Nephron progenitor cell (in vitro differentiated cells): ENCODE results near the gene RASD1.
"Not testable (repeated sequence)": the region's sequence is repeated elsewhere in the genome, so short reads cannot be mapped to it uniquely, and the experiment has no call there.

Experiments used
- DNase-seq: peaks from one replicate; pipeline ENCODE4 v3.0.0; 2021
- H3K27ac Mint-ChIP-seq: 2 replicates; pipeline ENCODE4 v1.8.0; 2021; ENCODE audit warnings: mild to moderate bottlenecking, moderate library complexity, mixed read lengths
- H3K27me3 Mint-ChIP-seq: 2 replicates; pipeline ENCODE4 v1.8.0; 2021; ENCODE audit warnings: mild to moderate bottlenecking, low read depth, mixed read lengths; ENCODE audit not compliant: poor library complexity
- H3K36me3 Mint-ChIP-seq: 2 replicates; pipeline ENCODE4 v1.8.0; 2021; ENCODE audit warnings: low read depth, mixed read lengths
- H3K4me1 Mint-ChIP-seq: 2 replicates; pipeline ENCODE4 v1.8.0; 2021; ENCODE audit warnings: mixed read lengths
- H3K4me3 Mint-ChIP-seq: 2 replicates; pipeline ENCODE4 v1.8.0; 2021; ENCODE audit warnings: mild to moderate bottlenecking, moderate library complexity, mixed read lengths
- H3K9me3 Mint-ChIP-seq: 2 replicates; pipeline ENCODE4 v1.8.0; 2021; ENCODE audit warnings: mild to moderate bottlenecking, moderate library complexity, mixed read lengths
- TF ChIP-seq, protein P1 (sequence below): fragments of 200-600 bp; sonication (generic); IDR thresholded peaks from 2 replicates; pipeline ENCODE4 v1.5.0; 2021; ENCODE audit warnings: antibody characterized with exemption

Gene RASD1

DNA sequence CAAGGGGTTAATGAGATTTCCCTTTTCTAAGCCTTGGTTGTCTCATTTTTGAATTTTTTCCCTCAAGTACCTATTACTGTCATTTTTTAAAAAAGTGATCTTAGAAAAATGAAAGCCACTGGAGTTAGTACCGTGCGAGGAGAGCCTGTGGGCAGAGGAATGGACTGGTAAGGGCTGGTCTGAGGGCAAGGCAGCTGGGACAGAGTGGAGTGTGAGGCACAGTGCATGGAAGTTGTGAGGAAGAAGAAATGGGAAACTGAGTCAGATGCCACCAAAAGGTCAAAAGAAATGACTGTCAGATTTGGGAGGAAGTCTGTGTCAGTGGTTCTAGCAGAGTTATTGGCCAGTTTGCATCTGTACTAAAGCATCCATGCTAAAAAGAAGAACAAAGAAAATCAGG, 8.2 kb downstream of the RASD1 start:
- H3K4me1 Mint-ChIP-seq, result peaks cover 21% of the 10 kb centered on the region
- no peak for DNase-seq
- H3K4me3 Mint-ChIP-seq, result no peak overlapping the region
- TF ChIP-seq, protein P1, sequence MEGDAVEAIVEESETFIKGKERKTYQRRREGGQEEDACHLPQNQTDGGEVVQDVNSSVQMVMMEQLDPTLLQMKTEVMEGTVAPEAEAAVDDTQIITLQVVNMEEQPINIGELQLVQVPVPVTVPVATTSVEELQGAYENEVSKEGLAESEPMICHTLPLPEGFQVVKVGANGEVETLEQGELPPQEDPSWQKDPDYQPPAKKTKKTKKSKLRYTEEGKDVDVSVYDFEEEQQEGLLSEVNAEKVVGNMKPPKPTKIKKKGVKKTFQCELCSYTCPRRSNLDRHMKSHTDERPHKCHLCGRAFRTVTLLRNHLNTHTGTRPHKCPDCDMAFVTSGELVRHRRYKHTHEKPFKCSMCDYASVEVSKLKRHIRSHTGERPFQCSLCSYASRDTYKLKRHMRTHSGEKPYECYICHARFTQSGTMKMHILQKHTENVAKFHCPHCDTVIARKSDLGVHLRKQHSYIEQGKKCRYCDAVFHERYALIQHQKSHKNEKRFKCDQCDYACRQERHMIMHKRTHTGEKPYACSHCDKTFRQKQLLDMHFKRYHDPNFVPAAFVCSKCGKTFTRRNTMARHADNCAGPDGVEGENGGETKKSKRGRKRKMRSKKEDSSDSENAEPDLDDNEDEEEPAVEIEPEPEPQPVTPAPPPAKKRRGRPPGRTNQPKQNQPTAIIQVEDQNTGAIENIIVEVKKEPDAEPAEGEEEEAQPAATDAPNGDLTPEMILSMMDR, result no peak
- H3K36me3 Mint-ChIP-seq, result peaks cover 71% of the 10 kb centered on the region
- H3K9me3 Mint-ChIP-seq, result peaks cover 8% of the 10 kb centered on the region
- peak overlapping the region; percentile 39 for H3K27ac Mint-ChIP-seq
- H3K27me3 Mint-ChIP-seq, result peaks cover 7% of the 10 kb centered on the region

DNA sequence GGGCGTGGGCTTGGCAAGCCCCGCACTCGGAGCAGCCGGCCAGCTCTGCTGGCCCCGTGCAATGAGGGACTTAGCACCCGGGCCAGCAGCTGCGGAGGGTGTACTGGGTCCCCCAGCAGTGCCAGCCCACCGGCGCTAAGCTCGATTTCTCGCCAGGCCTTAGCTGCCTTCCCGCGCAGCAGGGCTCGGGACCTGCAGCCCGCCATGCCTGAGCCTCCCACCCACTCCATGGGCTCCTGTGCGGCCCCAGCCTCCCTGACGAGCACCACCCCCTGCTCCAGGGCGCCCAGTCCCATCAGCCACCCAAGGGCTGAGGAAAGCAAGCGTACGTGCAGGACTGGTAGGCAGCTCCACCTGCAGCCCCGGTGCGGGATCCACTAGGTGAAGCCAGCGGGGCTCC, 9.8 kb downstream of the RASD1 start:
- not testable (repeated sequence) for H3K27me3 Mint-ChIP-seq, H3K9me3 Mint-ChIP-seq, H3K4me3 Mint-ChIP-seq, H3K27ac Mint-ChIP-seq, DNase-seq
- H3K36me3 Mint-ChIP-seq, result peaks cover 57% of the 10 kb centered on the region
- peaks cover 13% of the 10 kb centered on the region for H3K4me1 Mint-ChIP-seq

DNA sequence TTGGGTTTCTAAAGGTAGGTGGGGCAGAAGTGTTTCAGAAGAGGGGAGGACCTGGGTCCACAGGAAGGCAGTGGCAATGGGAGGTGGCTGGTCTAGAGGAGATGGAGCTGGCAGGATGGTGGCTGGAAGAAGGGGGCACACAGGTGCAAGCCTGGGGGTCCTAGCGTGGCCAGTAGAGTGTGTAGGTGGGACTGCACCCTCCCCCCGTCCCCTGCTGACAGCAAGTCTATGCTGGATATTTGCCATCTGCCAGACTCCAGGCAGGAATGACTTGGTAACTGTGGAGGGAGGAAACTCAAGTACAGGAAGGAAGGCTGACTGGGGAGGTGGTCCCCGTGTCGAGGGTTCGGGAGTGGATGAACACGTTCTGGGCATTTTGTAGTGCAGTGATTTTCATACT, 10.8 kb downstream of the RASD1 start:
- TF ChIP-seq, protein P1, result no peak
- Mint-ChIP-seq H3K27me3 (peaks cover 2% of the 10 kb centered on the region), H3K27ac (no peak overlapping the region), H3K36me3 (peaks cover 57% of the 10 kb centered on the region), H3K4me1 (peaks cover 20% of the 10 kb centered on the region), H3K4me3 (no peak overlapping the region), H3K9me3 (peaks cover 8% of the 10 kb centered on the region)
- DNase-seq, result no peak

DNA sequence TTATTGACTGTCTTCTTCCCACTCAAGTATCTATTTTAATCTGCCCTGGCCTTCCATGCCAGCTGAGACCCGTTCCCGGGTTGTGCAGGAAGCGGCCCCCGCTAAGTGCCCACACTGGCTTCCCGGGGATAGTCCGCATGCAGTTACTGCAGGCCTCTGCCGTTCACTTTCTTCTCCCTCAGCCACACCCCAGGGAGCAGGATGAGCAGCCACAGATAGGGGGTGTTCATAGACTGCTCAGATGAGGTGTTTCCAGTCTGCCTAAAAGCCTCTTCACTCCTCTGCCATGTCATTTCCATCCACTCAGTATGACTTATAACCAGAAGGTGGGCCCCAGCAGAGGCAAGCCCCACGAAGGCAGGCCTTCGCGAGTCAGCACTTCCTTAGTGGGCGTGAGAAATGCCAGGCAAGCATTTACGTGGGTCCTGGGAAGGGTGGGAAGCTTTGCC, 11.7 kb downstream of the RASD1 start:
- no peak overlapping the region for H3K27ac Mint-ChIP-seq
- TF ChIP-seq, protein P1, result no peak
- peaks cover 22% of the 10 kb centered on the region for H3K4me1 Mint-ChIP-seq
- DNase-seq, result no peak
- H3K36me3 Mint-ChIP-seq, result peaks cover 53% of the 10 kb centered on the region
- H3K27me3 Mint-ChIP-seq, result peaks cover 2% of the 10 kb centered on the region
- H3K9me3 Mint-ChIP-seq, result peaks cover 8% of the 10 kb centered on the region
- no peak overlapping the region for H3K4me3 Mint-ChIP-seq

DNA sequence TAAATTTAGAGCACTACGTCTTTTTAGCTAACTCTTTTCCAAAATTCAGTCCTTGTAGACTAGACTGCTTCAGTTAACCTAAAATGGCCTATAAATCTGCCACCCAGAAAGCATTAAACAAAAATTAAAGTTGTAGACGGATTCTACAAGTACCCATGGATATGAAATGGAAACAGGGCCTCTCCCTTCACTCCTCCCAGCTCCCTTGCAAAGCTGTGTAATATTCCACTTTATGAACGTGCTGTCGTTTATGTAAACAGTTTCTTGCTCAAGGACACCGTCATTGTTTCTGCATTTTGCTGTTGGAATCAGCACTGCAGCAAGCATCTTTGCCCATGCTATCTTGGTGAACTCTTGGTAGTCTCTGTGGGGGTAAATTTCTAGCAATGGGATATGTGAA, 14.3 kb downstream of the RASD1 start:
- peaks cover 33% of the 10 kb centered on the region for H3K36me3 Mint-ChIP-seq
- peaks cover 8% of the 10 kb centered on the region for H3K9me3 Mint-ChIP-seq
- no peak overlapping the region for H3K4me3 Mint-ChIP-seq
- peak overlapping the region; percentile 56 for H3K27ac Mint-ChIP-seq
- peaks cover 32% of the 10 kb centered on the region for H3K4me1 Mint-ChIP-seq
- no peak for DNase-seq
- TF ChIP-seq, protein P1, result no peak
- peaks cover 2% of the 10 kb centered on the region for H3K27me3 Mint-ChIP-seq

DNA sequence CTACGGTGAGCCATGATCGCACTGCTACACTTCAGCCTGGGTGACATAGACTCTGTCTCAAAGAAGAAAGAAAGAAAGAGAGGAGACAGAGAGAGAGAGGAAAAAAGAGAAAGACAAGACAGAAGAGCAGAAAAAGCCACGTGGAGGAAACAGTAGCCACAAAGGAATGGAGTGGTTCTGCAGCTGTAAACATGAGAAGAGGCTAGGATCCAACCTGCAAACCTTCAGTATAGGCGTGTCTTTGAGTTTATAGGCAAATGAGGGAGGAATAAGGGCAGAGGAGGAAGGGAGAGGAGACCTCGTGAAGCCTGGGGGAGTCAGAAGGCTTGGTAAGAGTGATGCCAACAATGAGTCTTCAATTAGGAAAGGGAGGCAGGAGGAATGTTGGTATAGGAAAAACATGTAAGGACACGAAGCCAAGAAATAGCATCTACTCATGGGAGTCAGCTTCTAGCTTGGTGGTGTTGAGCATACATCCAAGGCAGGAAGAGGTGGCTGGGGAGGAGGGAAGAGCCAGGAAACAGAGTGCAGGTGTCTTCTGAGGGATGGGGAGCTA, 15.5 kb downstream of the RASD1 start:
- TF ChIP-seq, protein P1, result no peak
- Mint-ChIP-seq H3K4me1 (peaks cover 31% of the 10 kb centered on the region), H3K4me3 (no peak overlapping the region), H3K27me3 (peaks cover 2% of the 10 kb centered on the region), H3K36me3 (peaks cover 24% of the 10 kb centered on the region), H3K9me3 (peaks cover 6% of the 10 kb centered on the region), H3K27ac (peak overlapping the region; percentile 87)
- no peak for DNase-seq
